Amniotic stem cell (primary cell): ENCODE results near the gene BSN.

Source experiments
- DNase-seq: peaks from one replicate; lab custom pipeline; 2025; lab: John Stamatoyannopoulos, UW

Gene BSN

DNA sequence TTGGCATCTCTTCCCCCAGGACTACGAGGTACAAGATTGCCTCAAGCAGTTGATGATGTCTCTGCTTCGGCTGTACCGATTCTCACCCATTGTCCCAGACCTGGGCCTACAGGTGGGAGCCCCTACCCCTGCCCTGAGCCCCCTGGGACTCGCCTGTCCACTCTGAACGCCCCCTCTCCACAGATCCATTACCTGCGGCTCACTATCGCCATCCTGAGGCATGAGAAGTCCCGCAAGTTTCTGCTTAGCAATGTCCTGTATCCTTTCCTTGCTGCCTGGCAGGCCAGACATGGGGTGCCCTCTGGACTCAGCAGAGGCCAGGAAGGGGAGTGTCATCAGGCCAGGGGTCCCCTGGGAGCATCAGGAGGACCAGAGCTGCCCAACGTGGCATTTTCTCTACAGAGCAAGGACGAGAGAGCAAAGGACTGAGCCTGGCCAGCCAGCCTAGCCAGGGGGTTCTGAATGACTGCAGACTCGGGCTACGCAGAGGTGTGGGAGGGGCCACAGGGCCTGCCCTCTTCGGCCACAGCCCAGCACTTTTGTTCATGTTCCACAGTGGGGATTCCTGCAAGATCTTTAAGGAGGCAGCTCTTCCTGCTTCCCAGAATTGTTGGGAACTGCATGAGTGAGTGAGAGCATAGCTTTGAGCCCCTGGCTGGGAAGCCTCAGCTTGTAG, 146.3 kb downstream of the BSN start:
- no peak for DNase-seq

- DNase-seq = no peak
These were observed 147.3 kb downstream of the BSN start for GRCh38 chr3:49701388-49702077.

GRCh38 chr3:49702672-49703071, 148.4 kb downstream of the BSN start:
- no peak for DNase-seq

DNA sequence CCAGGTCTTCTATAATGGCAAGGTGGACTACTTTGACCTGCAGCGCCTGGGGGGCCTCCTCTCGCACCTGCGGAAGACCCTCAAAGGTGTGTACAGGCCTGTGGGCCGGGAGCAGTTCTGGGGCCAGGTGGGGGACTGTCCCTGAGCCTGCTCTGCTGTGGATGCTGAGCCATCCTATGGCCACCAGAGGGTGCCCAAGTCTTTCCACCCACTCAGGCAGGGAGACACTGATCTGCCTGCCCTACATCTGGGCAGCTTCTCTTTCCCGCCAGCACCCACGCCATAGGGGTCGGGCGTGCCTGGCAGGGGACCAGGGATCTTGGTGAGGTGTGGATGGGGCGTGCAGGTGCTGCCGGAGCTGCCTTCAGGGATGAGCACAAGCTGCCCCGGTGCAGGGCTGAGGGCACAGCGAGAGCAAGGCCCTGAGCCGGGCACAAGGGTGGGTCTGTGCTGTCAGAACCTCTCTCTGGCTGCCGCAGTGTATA, 149.2 kb downstream of the BSN start:
- DNase-seq = peak; percentile 30

DNA sequence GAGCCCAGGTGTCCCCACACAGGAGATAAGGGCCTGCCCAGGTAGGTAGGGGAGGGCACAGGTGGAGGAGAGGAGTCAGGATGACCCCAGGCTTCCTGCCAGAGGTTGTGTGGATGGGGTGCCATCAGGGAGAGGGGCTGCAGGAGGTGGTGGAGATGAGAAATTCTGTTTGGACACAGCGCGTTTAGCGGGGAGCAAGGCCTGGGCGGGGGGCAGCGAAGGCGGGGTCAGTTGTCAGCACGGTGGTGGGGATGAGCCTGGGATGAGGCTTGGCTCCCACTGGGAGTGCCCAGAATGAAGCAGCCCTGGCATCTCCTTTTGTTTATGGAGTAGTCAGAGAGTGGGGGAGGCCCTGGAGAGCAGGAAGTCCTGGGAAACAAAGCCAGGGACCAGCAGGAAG, 149.7 kb downstream of the BSN start:
- no peak for DNase-seq

- no peak for DNase-seq
These were observed 150.4 kb downstream of the BSN start for GRCh38 chr3:49704629-49705028.

DNA sequence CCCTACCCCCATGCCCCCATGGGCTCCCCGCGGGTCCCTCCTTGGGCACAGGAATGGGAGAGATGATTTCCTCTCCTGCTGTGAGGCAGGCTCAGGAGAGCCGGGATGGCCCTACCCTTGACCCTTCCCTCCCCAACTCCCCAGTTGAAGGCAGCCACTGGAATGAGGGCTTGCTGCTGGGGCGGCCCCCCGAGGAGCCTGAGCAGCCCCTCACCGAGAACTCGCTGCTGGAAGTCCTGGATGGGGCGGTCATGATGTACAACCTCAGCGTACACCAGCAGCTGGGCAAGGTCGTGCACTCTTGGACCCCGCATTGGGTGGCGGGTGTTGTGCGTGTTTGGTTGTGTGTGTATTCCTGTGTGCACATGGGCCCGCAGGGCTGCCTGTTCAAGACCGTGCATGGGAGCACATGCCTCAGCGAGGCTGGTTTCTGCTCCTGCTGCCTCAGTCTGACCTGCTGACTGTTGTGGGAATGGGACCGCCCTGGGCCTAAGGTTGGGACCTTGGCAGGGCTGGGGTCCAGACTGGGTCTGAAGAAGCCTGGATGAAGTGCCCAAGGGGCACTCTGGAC, 151.2 kb downstream of the BSN start:
- DNase-seq = no peak

- no peak for DNase-seq
These were observed 152.3 kb downstream of the BSN start for GRCh38 chr3:49706456-49707112.

DNA sequence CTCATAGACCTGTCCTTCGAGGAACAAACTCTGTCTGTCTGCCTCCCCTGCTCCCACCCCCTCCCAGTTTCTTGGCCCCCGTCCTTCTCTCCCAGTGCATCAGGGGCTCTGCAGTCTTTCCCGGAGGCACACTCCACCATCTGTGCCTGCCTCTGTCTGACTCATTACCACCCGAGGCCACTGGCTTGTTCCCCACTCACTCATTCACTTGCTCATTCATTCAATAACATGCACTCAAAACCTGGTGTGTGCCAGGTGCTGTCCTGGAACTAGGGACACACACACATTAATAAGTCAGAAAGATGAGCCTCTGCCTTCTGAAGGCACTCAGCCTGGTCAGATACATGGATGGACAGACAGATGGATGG, 152.8 kb downstream of the BSN start:
- no peak for DNase-seq

- DNase-seq = no peak
These were observed 155.6 kb downstream of the BSN start for GRCh38 chr3:49709852-49710251.

DNA sequence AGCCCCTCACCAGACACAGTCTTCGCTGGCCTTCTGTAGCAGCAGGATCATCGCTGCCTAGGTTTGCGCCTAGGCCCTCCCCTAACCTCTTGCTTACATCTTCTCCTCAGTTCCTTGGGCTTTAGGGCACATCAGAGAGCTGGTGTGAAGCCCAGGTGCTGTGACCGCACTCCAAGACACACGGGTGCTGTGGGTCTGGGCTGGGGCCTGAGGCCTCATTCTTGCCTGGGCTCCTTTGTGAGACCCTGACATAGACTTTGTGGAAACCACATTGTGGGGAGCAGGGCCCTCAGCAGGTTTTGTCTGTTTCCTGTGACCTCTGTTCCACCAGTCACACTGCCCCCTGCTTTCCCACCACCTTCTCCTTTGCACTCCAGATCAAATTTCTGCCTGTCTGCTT, 157.2 kb downstream of the BSN start:
- DNase-seq = no peak

DNA sequence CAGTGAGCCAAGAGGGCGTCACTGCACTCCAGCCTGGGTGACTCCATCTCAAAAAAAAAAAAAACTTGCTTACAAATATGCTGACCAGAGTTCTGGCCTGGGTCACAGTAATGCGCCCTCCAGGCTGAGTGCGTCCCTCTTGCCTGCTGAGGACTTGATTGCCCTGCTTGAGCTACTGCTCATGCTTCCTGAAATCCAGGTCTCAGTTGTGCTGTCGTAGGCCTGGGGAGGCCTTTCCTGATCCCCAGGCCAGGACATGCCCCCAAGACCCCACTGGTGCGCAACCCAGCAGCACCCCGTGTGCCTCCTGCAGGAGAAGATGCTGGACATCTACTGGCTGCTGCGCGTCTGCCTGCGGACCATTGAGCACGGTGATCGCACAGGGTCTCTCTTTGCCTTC, 157.9 kb downstream of the BSN start:
- DNase-seq = no peak

DNA sequence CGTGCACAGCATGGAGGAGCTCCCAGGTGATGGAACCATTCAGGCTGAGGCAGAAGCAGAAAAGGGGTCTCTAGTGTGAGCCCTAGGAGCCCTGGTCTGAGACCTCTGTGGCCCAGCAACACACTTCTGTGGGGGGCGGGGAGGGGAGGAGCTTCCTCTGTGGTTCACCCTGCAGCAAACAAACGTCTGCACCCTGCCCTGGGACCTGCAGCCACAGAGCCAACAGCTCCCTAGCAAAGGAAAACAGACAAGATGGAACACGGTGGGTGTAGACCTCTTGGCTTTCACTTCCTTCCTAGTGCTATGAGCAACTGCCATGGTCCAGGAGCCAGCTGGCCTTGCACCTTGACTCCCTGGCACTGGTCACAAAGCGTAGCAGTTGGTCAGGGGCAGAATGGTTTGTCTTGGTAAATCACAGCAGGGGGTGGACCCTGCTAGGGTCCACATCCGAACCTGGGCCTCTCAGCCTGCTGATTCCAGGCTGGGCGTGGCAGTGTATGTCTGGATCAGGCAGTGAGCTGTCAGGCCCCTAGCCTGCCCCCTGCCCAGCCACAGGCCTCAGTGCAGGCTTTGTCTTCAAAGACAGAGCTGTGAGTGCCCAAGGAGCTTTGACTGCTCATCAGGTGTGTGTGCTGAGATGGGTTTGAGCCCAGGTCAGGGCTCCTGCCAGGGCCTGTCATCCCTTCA, 158.5 kb downstream of the BSN start:
- DNase-seq = no peak

- DNase-seq = no peak
These were observed 159.2 kb downstream of the BSN start for GRCh38 chr3:49713336-49714105.

DNA sequence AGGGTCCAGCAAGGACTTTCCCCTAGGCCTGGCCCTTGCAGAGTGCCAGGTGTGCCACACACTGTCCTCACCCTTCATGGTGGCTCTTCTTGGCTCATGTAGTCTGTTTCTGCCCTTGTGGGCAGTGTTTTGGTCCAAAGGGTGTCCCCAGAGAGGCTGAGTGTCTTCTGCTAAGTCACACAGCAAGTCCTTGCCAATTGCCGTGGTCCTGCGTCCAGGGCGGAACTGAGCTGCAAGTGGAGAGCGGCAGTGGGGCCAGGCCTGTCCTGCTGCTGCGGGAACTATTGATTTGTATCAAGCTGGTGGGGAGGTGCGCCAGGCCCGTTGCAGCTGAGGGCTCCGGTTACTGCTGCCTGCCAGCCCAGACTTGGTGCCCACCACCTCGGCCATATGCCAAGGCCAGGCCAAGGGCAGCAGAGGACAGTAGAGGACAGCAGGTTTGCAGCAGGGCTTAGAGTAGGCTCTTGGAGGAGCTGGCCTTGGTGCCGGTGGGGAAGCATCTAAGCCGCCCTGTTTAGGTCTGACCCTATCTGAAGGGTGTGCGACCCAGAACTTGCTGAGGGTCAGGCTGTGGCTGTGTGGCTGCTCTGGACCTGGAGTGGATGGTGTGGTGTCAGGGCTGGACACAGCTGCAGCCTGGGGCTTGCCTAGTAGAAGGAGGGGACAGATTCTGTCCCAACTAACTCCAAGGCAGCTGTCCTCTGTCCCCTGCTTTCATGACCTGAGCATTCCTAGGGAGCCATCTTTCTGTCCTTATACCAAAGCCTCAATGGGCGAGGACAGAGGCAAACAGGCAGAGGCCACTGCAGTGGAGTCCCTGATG, 160.7 kb downstream of the BSN start:
- DNase-seq = no peak

DNA sequence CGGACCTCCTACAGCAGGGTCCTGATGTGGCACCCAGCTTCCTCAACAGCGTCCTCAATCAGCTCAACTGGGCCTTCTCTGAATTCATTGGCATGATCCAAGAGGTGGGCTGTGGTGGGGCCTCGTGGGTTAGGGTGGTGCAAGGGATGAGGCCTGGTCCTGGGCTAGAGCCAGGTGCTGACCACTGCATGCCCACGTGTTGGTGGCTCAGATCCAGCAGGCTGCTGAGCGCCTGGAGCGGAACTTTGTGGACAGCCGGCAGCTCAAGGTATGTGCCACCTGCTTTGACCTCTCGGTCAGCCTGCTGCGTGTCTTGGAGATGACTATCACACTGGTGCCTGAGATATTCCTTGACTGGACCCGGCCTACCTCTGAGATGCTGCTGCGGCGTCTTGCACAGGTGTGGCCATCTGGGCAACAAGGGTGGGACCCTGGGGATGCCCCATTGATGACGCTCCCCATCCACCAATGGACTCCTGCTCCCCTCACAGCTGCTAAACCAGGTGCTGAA, 161.4 kb downstream of the BSN start:
- no peak for DNase-seq

DNA sequence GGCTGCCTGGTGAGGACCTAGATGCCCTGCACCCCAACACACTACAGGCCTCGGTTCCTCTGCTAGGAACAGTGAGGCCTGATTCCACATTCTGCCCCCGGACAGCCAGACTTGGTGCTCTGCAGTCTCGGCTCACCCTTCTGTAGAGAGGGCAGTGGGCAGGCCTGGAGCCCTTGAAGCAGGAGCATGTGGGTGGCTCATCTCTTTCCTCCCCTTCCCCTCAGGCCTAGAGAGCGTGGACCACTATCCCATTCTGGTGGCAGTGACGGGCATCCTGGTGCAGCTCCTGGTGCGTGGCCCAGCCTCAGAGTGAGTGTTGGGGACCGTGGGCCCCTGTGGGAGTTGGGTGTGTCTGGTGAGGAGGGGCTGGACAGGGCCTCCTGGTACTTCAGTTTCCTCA, 161.9 kb downstream of the BSN start:
- no peak for DNase-seq

- no peak for DNase-seq
These were observed 162.5 kb downstream of the BSN start for GRCh38 chr3:49716691-49717210.

- DNase-seq = no peak
These were observed 163.1 kb downstream of the BSN start for GRCh38 chr3:49717211-49717958.
